ENCODE results near the gene LRRTM3.

DNA sequence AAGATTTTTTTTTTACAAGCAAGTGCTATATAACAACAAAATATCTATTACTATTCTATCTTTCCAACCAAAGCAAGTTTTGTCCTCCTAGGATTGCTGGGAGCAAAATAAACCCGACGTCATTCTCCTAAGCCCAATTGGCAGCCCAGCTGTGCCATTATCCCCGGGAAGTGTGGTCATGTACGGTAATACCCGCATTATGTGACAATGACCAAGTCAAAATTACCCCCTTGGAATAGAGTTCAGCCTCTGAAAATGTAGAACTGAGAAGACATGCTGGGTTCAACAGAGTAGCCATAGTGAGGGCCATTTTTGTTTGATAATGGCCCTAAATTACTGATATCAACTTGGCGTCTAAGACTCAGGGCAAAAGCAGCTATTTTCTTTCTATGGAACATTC is 215.5 kb downstream of the LRRTM3 start:
- TF ChIP-seq, protein P1, sequence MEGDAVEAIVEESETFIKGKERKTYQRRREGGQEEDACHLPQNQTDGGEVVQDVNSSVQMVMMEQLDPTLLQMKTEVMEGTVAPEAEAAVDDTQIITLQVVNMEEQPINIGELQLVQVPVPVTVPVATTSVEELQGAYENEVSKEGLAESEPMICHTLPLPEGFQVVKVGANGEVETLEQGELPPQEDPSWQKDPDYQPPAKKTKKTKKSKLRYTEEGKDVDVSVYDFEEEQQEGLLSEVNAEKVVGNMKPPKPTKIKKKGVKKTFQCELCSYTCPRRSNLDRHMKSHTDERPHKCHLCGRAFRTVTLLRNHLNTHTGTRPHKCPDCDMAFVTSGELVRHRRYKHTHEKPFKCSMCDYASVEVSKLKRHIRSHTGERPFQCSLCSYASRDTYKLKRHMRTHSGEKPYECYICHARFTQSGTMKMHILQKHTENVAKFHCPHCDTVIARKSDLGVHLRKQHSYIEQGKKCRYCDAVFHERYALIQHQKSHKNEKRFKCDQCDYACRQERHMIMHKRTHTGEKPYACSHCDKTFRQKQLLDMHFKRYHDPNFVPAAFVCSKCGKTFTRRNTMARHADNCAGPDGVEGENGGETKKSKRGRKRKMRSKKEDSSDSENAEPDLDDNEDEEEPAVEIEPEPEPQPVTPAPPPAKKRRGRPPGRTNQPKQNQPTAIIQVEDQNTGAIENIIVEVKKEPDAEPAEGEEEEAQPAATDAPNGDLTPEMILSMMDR (IDR thresholded peaks at IDR 0.05): no peak
- TF ChIP-seq MXI1 (IDR thresholded peaks at IDR 0.05; ENCODE audit: low read depth, low read length) (no peak), EP300 (IDR thresholded peaks at IDR 0.05; ENCODE audit: borderline replicate concordance in 1 of 2, low read depth in 1 of 2, low read length in 1 of 2) (no peak), SIN3A (IDR thresholded peaks at IDR 0.05; ENCODE audit: borderline replicate concordance, low read depth, low read length) (no peak), JUND (IDR thresholded peaks at IDR 0.05) (no peak), YY1 (IDR thresholded peaks at IDR 0.05; ENCODE audit: low read depth) (no peak), RAD21 (IDR thresholded peaks at IDR 0.05; ENCODE audit: low read length) (no peak), POLR2AphosphoS5 (IDR thresholded peaks at IDR 0.05; ENCODE audit: low read depth, low read length) (no peak), EZH2phosphoT487 (IDR thresholded peaks at IDR 0.05; ENCODE audit: borderline replicate concordance, low read depth) (no peak), SMC3 (IDR thresholded peaks at IDR 0.05; ENCODE audit: low read depth, low read length) (no peak), MEF2A (IDR thresholded peaks at IDR 0.05; ENCODE audit: borderline replicate concordance, low read depth) (no peak)
- TF ChIP-seq, protein P2, sequence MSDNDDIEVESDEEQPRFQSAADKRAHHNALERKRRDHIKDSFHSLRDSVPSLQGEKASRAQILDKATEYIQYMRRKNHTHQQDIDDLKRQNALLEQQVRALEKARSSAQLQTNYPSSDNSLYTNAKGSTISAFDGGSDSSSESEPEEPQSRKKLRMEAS (IDR thresholded peaks at IDR 0.05; ENCODE audit: low read depth): no peak
- TF ChIP-seq, protein P3, sequence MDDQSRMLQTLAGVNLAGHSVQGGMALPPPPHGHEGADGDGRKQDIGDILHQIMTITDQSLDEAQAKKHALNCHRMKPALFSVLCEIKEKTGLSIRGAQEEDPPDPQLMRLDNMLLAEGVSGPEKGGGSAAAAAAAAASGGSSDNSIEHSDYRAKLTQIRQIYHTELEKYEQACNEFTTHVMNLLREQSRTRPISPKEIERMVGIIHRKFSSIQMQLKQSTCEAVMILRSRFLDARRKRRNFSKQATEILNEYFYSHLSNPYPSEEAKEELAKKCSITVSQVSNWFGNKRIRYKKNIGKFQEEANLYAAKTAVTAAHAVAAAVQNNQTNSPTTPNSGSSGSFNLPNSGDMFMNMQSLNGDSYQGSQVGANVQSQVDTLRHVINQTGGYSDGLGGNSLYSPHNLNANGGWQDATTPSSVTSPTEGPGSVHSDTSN (IDR thresholded peaks at IDR 0.05): no peak
